Prostate gland (tissue), 2 donors: ENCODE data around the gene OR52E4.

Source experiments
- POLR2A ChIP-seq: fragments of 450-650 bp; IDR thresholded peaks from one replicate; pipeline ENCODE4 v1.6.1; 2016; ENCODE audit warnings: antibody characterized with exemption, mild to moderate bottlenecking
- POLR2AphosphoS5 ChIP-seq: sonication (generic); formaldehyde crosslinking; IDR thresholded peaks from one replicate; pipeline ENCODE4 v1.6.1; 2017; ENCODE audit warnings: antibody characterized with exemption
- TF ChIP-seq, protein P1 (sequence below), 4 experiments: fragments of 200-600 bp in 2 of 4; fragments of 450-650 bp in 2 of 4; sonication (generic) in 2 of 4; IDR thresholded peaks; 1 replicate in 3 of 4; 2 replicates in 1 of 4; pipeline ENCODE4 v1.5.1; 2016 to 2019; ENCODE audit warnings: antibody characterized with exemption in 4 of 4, mild to moderate bottlenecking in 2 of 4, moderate library complexity in 2 of 4

DNA sequence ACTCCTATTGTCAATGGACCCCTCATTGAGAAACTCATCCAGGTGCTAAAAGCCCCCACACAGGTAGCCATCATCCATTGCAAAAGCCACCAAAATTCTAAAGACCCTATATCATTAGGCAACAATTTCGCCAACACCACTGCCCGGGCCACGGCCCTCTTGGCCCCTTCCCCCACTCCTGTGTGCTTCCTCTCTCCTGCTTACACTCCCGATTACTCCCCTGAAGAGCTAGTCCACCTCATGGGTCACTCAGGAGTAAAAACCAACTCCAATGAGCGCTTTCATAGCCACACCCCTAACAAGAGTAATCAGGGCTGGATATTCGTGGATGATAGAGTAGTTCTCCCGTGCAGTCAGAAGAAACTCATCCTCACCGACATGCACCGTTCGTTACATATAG, 52.7 kb downstream of the OR52E4 start:
- TF ChIP-seq, protein P1, sequence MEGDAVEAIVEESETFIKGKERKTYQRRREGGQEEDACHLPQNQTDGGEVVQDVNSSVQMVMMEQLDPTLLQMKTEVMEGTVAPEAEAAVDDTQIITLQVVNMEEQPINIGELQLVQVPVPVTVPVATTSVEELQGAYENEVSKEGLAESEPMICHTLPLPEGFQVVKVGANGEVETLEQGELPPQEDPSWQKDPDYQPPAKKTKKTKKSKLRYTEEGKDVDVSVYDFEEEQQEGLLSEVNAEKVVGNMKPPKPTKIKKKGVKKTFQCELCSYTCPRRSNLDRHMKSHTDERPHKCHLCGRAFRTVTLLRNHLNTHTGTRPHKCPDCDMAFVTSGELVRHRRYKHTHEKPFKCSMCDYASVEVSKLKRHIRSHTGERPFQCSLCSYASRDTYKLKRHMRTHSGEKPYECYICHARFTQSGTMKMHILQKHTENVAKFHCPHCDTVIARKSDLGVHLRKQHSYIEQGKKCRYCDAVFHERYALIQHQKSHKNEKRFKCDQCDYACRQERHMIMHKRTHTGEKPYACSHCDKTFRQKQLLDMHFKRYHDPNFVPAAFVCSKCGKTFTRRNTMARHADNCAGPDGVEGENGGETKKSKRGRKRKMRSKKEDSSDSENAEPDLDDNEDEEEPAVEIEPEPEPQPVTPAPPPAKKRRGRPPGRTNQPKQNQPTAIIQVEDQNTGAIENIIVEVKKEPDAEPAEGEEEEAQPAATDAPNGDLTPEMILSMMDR (IDR thresholded peaks at IDR 0.05): no peak
- TF ChIP-seq POLR2A: no peak
- TF ChIP-seq POLR2AphosphoS5: no peak
